Panc1 (cell line): ENCODE results near the gene RABGAP1L.

Source experiments
- CTCF ChIP-seq: fragments of 450-650 bp; IDR thresholded peaks from 2 replicates; pipeline ENCODE4 v1.5.1; 2017; ENCODE audit warnings: mild to moderate bottlenecking
- REST ChIP-seq, 2 experiments: IDR thresholded peaks; 2 replicates each; pipeline ENCODE4 v1.6.1; 2011 to 2012; ENCODE audit warnings: low read depth in 2 of 2, control low read depth in 1 of 2, low read length in 1 of 2, mild to moderate bottlenecking in 1 of 2, moderate library complexity in 1 of 2; ENCODE audit not compliant: insufficient read depth in 1 of 2
- TCF7L2 ChIP-seq: IDR thresholded peaks from 2 replicates; pipeline ENCODE4 v1.6.1; 2011; ENCODE audit warnings: mild to moderate bottlenecking, low read depth, low read length, inconsistent platforms

- TF ChIP-seq CTCF = peak; percentile 52
- TF ChIP-seq REST (IDR thresholded peaks at IDR 0.05; ENCODE audit: insufficient read depth in 1 of 2, low read depth in 2 of 2, low read length in 1 of 2) = no peak
- TF ChIP-seq TCF7L2 = no peak
Measured at GRCh38 chr1:174413632-174414031, 254.3 kb downstream of the RABGAP1L start.
